OCI-M1 (cell line): Measurements from ENCODE around the gene RRBP1.
"Not testable (repeated sequence)": the region's sequence is repeated elsewhere in the genome, so short reads cannot be mapped to it uniquely, and the experiment has no call there.

Experiments used
- DNase-seq: peaks from one replicate; lab custom pipeline; 2025; lab: John Stamatoyannopoulos, UW

RRBP1 gene

DNA sequence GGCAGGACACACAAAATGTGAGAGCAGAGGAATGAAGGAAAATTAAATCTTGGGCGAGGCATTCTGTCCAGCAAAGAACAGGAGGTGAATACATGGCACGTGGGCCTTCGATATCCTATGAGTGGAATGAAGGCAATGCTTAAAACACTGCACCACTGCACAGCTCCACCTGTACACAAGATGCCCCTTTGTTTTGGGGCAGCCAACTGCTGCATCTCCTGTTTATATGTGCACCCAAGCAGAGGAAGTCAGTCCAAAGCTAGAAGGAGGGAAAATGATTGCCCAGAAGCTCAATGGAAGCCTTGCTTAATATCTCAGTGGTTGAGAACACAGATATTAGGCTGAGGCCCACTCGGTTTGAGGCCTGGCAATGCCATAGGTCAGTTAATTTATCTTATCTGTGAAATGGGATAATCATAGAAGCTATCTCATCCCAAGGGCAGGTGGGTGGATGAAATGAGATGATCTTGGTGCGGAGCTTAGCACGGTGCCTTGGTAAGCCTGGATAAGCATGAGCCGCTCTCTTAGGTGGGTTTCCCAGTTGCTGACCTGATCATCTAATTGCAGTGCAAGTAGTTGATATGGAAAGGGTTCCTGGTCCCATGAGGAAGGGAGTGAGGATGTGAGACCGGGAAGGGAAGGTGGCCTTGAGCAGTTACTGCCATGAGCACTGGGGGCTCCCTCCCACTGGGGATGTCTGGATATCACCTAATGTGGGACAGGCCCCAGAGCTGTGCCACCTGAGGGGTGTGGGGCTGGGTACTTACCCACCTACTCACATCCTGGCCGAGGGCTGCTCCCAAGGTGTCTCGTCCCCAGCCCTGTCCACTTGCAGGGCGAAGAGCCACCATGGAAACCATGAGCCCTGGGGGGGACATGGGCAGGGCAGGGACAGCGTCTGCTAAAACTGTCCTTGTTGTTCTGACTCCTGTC lies 27.6 kb upstream of the RRBP1 start:
- DNase-seq = no peak

DNA sequence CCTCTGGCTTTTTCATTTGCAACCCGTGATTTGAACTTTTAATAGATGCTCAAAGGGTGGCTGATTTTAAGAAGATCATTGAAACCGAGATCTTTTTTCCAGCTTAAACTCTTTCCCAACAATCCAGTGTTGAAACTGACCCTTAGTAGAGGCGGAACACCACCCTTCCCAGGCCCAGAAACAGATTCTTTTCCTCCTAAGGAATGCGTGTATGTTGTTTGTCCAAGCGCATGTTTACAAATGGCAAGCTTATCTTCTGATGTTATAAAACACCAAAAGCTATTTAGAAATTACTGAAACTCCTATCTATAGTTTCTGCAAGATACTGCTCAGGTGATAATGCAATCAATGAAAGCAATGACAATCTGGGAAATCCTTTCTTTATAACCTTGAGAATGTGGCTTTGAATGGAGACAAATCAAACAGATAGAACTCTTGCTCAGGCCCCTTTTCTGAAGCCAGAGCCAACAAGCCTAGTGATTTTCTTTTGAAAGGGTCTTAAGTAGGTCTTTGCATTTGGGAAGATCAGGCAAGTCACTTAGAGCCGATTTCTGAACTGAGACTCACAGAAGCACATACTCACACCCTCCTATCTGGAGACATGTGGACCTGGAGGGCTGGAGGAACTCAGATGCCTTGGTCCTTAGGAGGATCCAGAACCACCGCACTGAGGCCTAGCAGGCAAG lies 26.8 kb upstream of the RRBP1 start:
- no peak for DNase-seq

DNA sequence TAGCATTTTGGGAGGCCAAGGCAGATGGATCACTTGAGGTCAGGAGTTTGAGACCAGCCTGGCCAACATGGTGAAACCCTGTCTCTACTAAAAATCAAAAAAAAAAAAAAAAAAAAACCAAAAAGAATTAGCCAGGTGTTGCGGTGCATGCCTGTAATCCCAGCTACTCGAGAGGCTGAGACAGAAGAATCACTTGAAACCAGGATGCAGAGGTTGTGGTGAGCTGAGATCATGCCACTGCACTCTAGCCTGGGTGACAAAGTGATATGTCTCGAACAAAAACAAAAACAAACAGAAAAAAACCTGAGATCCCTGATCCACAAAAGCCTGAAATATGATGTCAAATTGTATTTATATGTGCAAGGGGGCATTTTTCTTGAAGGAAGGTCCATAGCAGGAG lies 25.9 kb upstream of the RRBP1 start:
- not testable (repeated sequence) for DNase-seq

DNA sequence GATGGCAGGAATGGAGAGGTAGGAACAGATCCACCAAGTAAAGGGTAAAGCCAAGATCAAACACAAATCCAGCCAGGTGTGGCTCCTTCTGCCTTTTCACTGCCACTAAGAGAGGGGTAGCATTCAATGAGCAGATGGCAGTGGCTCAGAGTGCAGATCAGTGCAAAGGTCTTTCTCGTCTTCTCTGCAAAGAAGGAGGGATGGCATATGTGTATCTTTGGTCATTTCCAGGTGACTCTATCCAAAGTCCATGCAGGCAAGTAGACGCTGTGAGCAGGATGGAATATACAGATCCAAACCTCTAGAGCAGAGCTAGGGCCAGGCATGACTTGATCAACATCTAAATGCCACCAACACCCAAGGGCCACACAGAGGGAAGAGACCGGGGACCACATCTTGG lies 24.6 kb upstream of the RRBP1 start:
- no peak for DNase-seq

GRCh38 chr20:17705916-17706315 lies 23.9 kb upstream of the RRBP1 start:
- DNase-seq = no peak

DNA sequence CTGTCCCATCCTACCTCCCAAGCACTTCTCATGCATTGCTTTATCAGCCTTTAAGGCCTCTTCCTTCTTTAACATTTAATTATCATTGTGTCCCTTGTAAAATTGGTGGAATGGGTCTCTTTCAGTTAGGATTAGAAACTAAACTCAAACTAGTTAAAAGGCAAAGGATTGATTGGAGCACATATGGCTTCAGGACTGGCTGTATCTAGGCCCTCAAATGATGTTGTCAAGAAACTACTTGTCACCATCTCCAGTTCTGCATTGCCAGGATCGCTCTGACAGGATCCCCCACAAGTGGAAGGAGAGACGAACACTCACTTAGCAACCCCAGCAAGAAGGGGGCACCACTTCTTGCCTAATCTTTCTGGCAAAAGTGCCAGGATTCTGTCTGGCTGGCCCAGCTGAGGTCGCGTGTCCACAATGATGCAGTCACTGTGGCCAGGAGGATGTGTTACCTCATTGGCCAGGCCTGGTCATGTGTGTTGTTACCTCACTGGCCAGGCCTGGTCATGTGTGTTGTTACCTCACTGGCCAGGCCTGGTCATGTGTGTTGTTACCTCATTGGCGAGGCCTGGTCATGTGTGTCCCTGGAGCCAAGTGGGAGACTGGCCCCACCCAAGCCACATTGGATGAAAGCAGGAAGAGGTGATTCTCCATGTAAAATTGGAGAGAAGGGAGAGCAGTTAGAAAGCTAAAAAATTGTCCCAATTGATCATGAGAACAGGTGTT lies 22.7 kb upstream of the RRBP1 start:
- DNase-seq = no peak

DNA sequence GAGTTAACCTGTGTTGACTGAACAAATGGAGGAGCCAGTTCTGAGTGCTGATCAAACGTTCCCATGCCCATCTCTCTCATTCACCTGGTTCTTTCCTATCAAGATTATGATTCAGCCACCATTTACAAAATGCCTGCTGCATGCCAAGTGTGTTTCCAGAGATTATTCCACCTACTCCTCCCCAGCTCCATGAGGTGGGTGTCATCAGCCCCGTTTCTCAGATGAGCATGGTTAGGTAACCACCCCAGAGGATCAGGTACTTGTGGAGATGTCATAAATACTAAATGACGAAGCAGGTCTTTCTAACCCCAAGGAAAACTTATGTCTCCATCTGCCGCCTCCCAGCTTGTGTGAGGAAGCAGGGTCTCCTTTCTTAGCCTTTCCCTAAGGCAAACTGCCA lies 19.8 kb upstream of the RRBP1 start:
- DNase-seq = no peak

DNA sequence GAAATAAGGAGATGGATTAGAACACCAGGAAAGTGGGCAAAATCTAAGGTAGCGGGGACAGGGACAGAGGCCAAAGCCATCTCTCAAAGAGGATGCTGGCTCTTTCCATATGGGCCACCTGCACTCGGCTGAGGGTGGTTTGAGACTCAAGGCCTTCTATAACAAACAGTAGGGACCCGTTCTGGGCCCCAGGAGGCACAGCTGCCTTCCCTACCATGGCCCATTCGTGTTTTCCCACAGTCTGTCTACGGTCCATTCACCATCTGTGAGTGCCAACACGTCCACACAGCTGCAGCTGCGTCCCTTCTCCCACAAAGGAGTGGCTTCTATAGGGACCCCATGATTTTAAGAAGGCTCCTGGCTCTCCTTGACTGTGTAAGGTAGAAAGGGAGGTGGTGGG lies 18.6 kb upstream of the RRBP1 start:
- DNase-seq = no peak

GRCh38 chr20:17699931-17700351 lies 17.9 kb upstream of the RRBP1 start, which contains the start of gene BANF2:
Gene BANF2, plus strand, starts transcription at chr20:17699966. Its CDS starts 25,060 bp downstream, at chr20:17725026.
- DNase-seq = no peak

GRCh38 chr20:17698384-17698783 lies 16.3 kb upstream of the RRBP1 start:
- no peak for DNase-seq

DNA sequence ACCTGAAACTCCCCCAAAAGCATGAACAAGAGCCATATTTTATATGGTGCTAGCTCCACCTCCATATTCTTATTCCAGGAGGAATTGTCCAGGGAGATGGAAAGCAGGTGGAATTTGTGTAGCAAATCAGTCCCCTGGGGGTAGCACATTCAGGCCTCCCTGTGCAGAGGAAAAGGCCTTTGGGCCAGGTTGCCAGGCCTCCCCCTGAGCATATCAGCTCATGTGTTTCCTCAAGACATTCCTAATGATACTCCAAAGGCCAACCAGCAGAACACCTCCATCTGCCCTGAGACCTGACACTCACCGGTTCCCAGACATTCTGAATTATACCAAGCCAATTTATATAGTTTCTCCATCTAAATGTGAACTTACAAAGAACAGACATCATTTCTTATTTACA lies 15.1 kb upstream of the RRBP1 start:
- DNase-seq = no peak

- DNase-seq = no peak
Measured at GRCh38 chr20:17696287-17696686, 14.2 kb upstream of the RRBP1 start.

DNA sequence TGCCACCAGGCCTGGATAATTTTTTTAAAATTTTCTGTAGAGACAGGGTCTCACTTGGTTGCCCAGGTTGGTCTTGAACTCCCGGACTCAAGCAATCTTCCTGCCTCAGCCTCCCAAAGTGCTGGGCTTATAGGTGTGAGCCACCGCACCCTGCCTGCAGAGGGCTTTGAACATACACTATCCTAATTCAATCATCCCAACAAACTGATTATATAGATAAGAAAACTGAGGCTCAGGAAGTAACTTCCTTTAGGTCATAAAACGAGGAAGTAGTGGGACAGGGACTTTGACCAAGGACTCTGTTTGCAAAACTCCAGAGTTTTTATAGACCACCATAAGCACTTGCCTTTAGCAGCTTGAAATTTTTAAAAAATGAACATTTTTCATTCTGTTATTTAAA lies 12.7 kb upstream of the RRBP1 start:
- no peak for DNase-seq

GRCh38 chr20:17693444-17694001 lies 11.5 kb upstream of the RRBP1 start:
- DNase-seq = no peak

GRCh38 chr20:17691758-17692157 lies 9.7 kb upstream of the RRBP1 start:
- DNase-seq = no peak

GRCh38 chr20:17690144-17690543 lies 8.1 kb upstream of the RRBP1 start:
- no peak for DNase-seq

DNA sequence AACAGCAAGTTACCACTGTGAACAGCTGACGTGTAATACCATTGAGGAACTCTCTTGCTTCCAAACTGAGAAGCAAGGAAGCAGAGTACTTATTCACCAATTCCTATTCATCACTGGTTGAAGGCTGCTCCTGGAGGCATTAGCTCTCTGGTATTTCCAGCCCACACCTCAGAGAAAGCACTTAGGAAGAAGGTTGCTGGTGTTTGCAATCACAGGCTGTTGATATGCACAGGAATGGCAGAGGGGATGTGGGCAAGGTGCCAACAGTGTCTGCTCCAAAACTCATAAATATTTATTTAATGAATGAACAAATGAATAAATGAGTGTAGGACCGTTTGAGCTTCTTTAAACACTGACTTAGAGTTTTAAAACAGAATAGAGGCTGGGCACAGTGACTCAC lies 6.9 kb upstream of the RRBP1 start:
- no peak for DNase-seq

- no peak for DNase-seq
Measured at GRCh38 chr20:17687800-17688199, 5.8 kb upstream of the RRBP1 start.

- no peak for DNase-seq
Measured at GRCh38 chr20:17685168-17685567, 3.1 kb upstream of the RRBP1 start.

DNA sequence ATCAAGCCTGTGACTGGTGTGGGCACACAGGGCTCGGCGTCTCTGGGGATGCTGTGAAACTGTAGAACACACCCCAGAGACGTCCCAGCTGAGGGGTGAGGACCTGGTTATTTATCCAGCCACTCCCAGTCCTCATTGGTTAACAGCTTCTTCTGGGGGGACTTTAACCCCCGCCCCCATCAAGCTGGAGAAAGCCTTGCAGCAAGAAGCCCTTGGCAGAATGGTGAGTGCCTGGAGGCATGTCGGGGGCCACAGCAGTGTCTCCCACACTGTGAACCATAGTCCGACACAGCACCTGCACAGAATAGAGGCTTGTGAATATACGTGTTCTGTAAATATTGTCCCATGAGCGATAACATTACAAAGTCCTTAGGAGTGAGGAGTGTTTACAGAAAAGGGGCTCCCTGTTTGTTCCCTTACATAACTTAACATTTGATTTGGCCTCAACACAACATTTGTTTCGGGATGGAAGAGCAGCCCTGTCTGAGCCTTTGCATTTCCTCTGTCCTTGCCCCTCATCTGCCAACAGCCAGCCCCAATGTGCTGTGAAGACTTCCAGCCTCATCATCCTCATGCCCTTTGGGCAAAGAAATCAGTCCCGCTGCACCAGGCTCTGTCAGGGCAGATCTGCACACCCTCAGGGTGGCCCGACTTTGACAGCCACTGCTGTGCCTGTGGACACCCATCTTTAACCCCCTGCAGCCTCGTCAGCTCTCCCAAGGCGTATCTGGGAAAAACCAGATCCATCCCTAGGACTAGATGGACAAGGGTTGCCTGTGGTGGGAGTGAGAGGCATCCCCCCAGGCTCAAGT lies 2.2 kb upstream of the RRBP1 start:
- DNase-seq = no peak
